HEK293T (cell line): ENCODE measurements around the gene GNB3.

Source experiments
- CTCF ChIA-PET: fragments of 350-600 bp; formaldehyde crosslinking; extraction: SDS; loops from one replicate; lab custom pipeline; 2021; ENCODE audit warnings: antibody characterized with exemption, inconsistent platforms; lab: Yijun Ruan, JAX
- POLR2A ChIA-PET: fragments of 350-600 bp; formaldehyde crosslinking; extraction: SDS; loops from one replicate; lab custom pipeline; 2020; ENCODE audit warnings: antibody characterized with exemption, inconsistent platforms; lab: Yijun Ruan, JAX
- DNase-seq: peaks from one replicate; pipeline ENCODE4 v3.0.0; 2012; ENCODE audit warnings: mixed read lengths; ENCODE audit errors: extremely low spot score
- ARNT ChIP-seq: fragments of 450-650 bp; IDR thresholded peaks from 2 replicates; pipeline ENCODE4 v1.6.1; 2017; ENCODE audit warnings: mild to moderate bottlenecking
- BHLHE40 ChIP-seq: fragments of 450-650 bp; IDR thresholded peaks from 2 replicates; pipeline ENCODE4 v1.6.1; 2016; ENCODE audit warnings: mild to moderate bottlenecking, moderate library complexity, borderline replicate concordance
- CTBP1 ChIP-seq: fragments of 450-650 bp; IDR thresholded peaks from 2 replicates; pipeline ENCODE4 v1.6.1; 2016; ENCODE audit warnings: borderline replicate concordance
- ELF4 ChIP-seq: fragments of 450-650 bp; IDR thresholded peaks from 2 replicates; pipeline ENCODE4 v1.6.1; 2017; ENCODE audit warnings: antibody characterized with exemption
- FOXA1 ChIP-seq: fragments of 450-650 bp; IDR thresholded peaks from 2 replicates; pipeline ENCODE4 v1.6.1; 2016; ENCODE audit warnings: mild to moderate bottlenecking
- FOXK2 ChIP-seq: fragments of 450-650 bp; IDR thresholded peaks from 2 replicates; pipeline ENCODE4 v1.6.1; 2016; ENCODE audit warnings: mild to moderate bottlenecking
- FOXM1 ChIP-seq: fragments of 450-650 bp; IDR thresholded peaks from 2 replicates; pipeline ENCODE4 v1.6.1; 2017; ENCODE audit warnings: mild to moderate bottlenecking, borderline replicate concordance
- HDGF ChIP-seq: fragments of 450-650 bp; IDR thresholded peaks from 2 replicates; pipeline ENCODE4 v1.6.1; 2017; ENCODE audit warnings: antibody characterized with exemption, borderline replicate concordance
- L3MBTL2 ChIP-seq: fragments of 450-650 bp; conservative IDR thresholded peaks from 2 replicates; pipeline ENCODE4 v1.6.1; 2016; ENCODE audit warnings: mild to moderate bottlenecking
- LEF1 ChIP-seq: fragments of 450-650 bp; IDR thresholded peaks from 2 replicates; pipeline ENCODE4 v1.6.1; 2017; ENCODE audit warnings: mild to moderate bottlenecking, borderline replicate concordance
- NFRKB ChIP-seq: fragments of 450-650 bp; IDR thresholded peaks from 2 replicates; pipeline ENCODE4 v1.6.1; 2016; ENCODE audit warnings: mild to moderate bottlenecking, moderate library complexity
- SP1 ChIP-seq: fragments of 450-650 bp; IDR thresholded peaks from 2 replicates; pipeline ENCODE4 v1.6.1; 2017
- SUZ12 ChIP-seq: fragments of 450-650 bp; IDR thresholded peaks from 2 replicates; pipeline ENCODE4 v1.6.1; 2016; ENCODE audit warnings: mild to moderate bottlenecking
- TARDBP ChIP-seq: fragments of 450-650 bp; IDR thresholded peaks from 2 replicates; pipeline ENCODE4 v1.6.1; 2016
- ZNF384 ChIP-seq: fragments of 450-650 bp; IDR thresholded peaks from 2 replicates; pipeline ENCODE4 v1.6.1; 2016
- TF ChIP-seq, protein P1 (sequence below): fragments of 450-650 bp; IDR thresholded peaks from 2 replicates; pipeline ENCODE4 v1.6.1; 2016

The GNB3 gene

DNA sequence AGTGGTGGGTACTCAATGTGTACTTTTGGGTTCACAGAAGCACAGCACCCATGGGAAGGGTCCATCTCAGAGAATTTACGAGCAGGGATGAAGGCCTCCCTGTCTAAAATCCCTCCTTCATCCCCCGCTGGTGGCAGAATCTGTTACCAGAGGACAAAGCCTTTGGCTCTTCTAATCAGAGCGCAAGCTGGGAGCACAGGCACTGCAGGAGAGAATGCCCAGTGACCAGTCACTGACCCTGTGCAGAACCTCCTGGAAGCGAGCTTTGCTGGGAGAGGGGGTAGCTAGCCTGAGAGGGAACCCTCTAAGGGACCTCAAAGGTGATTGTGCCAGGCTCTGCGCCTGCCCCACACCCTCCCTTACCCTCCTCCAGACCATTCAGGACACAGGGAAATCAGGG is 20.6 kb upstream of the GNB3 start:
- ChIA-PET POLR2A (interaction anchor here (1.8 to 5.7 kb wide), 3 partner anchors 52 to 131 kb away, joined by 9 to 46 read pairs (median 9); partner anchors contain the start of genes COPS7A, PTMS and ZNF384), CTCF (interaction anchor here (1.0 kb wide), 1 partner anchor 67 kb away, joined by 3 read pairs; the partner anchor contains the start of gene MLF2)
- TF ChIP-seq, protein P1, sequence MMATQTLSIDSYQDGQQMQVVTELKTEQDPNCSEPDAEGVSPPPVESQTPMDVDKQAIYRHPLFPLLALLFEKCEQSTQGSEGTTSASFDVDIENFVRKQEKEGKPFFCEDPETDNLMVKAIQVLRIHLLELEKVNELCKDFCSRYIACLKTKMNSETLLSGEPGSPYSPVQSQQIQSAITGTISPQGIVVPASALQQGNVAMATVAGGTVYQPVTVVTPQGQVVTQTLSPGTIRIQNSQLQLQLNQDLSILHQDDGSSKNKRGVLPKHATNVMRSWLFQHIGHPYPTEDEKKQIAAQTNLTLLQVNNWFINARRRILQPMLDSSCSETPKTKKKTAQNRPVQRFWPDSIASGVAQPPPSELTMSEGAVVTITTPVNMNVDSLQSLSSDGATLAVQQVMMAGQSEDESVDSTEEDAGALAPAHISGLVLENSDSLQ = no peak
- TF ChIP-seq CTBP1 (no peak), NFRKB (no peak), HDGF (no peak), L3MBTL2 (no peak), FOXK2 (no peak), BHLHE40 (no peak)
- no peak for DNase-seq

DNA sequence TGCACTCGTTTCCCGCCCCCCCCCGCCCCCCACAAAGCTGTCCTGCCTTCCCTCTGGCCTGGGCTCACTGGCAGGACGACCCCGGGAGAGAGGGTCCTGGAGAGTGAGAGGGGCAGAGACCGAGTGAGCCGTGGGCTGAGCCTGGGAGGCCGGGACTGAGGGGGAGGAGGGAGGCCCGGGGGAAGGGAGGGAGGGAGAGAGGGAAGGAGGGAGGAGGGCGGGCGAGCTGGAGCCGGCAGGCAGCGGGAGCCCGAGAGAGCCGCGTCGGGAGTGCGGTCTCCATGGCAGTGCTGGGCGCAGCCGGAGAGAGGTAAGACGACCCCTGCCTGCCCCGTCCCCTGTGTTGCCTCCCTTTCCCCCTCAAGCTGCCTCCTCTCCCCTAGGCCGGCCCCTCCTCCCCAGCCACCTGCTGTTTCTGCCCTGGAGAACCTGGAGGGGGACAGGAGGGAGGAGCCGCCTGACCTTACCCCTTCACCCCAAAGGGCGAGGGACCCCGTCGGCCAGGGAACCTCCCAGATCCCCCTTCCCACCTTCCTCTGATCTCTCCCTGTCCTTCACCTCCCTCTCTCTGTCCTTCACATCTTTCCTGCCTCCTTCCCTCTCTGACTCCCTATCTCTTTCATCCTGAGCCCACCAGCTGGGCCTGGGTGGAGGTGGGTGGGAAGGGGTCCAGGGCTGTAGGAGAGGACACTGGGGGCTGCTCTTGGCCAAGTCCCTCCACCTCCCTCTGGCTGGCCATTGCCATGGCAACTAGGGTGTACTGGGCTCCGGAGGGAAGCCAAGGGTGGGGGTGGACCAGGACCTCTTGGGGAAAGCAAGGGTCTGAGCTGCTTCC is 18.9 kb upstream of the GNB3 start, which contains the start of gene GPR162:
Gene GPR162 (plus strand): TSS at position 231 of the 835 bp plus-strand sequence. CDS start 2,078 bp downstream, outside the sequence.
- CTCF ChIA-PET = interaction anchor here (0.6 to 2.1 kb wide), 8 partner anchors 14 to 206 kb away, joined by 3 to 15 read pairs (median 6); partner anchors contain the start of genes COPS7A and MLF2
- DNase-seq = peak; percentile 66
- TF ChIP-seq ZNF384 (no peak), ELF4 (no peak), NFRKB (no peak), BHLHE40 (no peak), SP1 (no peak), ARNT (no peak), CTBP1 (no peak), FOXK2 (no peak), SUZ12 (no peak), FOXM1 (no peak), FOXA1 (no peak), TARDBP (no peak), HDGF (no peak), L3MBTL2 (no peak), LEF1 (no peak)
- TF ChIP-seq, protein P1 = no peak
- POLR2A ChIA-PET = interaction anchor here (0.9 to 5.7 kb wide), 17 partner anchors 8 to 133 kb away, joined by 3 to 73 read pairs (median 3); partner anchors contain the start of genes CD4, CDCA3, COPS7A and LAG3

DNA sequence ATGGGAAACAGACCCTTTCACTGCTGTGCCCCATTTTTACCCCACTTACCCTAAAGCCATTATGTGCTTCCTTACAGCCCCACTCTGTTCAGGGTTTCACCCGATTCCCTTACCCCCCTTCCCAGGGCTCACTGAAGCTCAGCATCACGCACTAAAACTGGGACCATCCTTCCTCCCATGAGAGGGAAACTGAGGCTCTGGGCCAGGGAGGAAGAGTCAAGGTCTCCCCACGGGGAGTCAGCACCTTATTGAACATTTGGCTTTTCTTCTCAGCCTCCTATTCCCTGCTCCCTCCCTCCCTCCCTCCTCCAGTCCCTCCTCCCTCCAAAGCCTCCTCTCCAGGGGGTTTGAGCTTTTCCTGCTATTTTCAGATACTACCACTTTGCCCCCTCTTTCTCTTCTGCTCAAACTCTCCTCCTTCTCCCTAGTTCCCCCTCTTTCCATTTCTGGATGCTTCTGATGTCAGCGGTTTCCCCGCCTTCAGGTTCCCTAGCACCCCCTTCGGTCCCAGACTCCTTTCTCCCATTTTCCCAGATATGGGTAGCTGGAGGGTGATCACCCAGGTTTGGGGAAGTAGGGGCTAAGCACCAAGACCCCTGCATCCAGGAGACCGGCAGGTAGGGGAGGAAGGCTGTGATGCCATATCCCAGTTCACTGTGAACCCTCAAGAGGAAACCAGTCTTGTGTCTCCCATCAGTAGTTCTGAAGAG is 18.1 kb upstream of the GNB3 start:
- no peak for TF ChIP-seq LEF1
- no peak for TF ChIP-seq ARNT
- TF ChIP-seq ELF4 = no peak
- TF ChIP-seq FOXK2 = no peak
- TF ChIP-seq TARDBP = no peak
- no peak for TF ChIP-seq FOXA1
- TF ChIP-seq SP1 = no peak
- TF ChIP-seq BHLHE40 = no peak
- no peak for TF ChIP-seq ZNF384
- TF ChIP-seq, protein P1 = no peak
- no peak for TF ChIP-seq NFRKB
- CTCF ChIA-PET = interaction anchor here (0.6 to 2.1 kb wide), 7 partner anchors 50 to 265 kb away, joined by 4 to 15 read pairs (median 5); partner anchors contain the start of genes COPS7A and MLF2
- DNase-seq = no peak
- POLR2A ChIA-PET = interaction anchor here (0.9 to 5.7 kb wide), 8 partner anchors 15 to 133 kb away, joined by 3 to 73 read pairs (median 7); partner anchors contain the start of genes CD4, MLF2, PTMS and ZNF384

DNA sequence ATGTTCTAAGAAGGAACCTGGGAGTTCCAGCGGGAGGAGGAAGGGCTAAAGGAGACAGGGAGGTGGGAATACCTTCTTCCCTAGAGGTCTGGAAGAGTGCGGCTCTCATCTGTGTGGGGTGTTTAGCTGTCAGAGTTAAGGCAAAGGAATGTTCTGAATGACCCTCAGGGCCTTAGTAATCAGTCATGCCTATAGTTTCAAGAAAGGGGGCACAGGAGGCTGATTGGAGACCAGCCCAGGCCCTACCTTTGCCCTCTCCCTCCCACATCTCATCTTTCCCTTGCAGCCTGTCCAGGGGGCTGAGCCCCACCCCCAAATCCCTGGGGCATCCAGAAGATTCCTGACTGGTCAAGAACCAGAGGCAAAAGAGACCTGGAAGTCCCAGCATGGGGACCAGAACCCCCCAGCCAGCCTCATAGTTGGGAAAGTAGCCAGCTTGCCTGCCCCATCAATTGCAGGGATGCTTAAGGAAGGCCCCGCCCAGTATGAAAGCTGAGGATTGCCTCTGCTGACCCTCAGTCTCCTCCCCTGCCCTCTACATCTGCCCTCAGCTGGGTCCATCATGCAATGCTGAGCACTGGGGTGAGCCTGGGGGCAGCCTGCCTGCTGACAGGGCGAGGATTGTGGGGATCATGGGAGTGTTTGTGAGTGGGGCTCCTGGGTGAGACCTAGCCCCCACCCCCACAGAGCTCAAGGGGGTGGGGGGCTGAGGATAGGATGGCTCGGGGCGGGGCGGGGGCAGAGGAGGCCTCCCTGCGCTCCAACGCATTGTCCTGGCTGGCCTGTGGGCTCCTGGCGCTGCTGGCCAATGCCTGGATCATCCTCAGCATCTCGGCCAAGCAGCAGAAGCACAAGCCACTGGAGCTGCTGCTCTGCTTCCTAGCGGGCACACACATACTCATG is 17.3 kb upstream of the GNB3 start:
- ChIA-PET CTCF (interaction anchor here (0.5 to 2.5 kb wide), 5 partner anchors 40 to 266 kb away, joined by 4 to 28 read pairs (median 5); partner anchors contain the start of gene MLF2), POLR2A (interaction anchor here (1.1 to 5.7 kb wide), 6 partner anchors 31 to 134 kb away, joined by 3 to 73 read pairs (median 8); partner anchors contain the start of genes COPS7A, MLF2, PTMS and ZNF384)
- TF ChIP-seq HDGF (no peak), LEF1 (no peak), ZNF384 (no peak), L3MBTL2 (no peak), NFRKB (no peak), CTBP1 (no peak), SP1 (no peak), BHLHE40 (no peak)
- TF ChIP-seq, protein P1 = no peak
- DNase-seq = no peak
